Measurements from ENCODE around the gene MARCHF2. TPM values are rescaled to one million over a fixed set of nuclear protein-coding genes. Genes with fewer than 3 reads are reported as not detected.
A peak's percentile ranks its signal among the peaks of the same experiment; 100 is the strongest.

Gene MARCHF2
- total RNA-seq, 2 experiments from 2014 or later = 9.1 to 10.1 TPM

DNA sequence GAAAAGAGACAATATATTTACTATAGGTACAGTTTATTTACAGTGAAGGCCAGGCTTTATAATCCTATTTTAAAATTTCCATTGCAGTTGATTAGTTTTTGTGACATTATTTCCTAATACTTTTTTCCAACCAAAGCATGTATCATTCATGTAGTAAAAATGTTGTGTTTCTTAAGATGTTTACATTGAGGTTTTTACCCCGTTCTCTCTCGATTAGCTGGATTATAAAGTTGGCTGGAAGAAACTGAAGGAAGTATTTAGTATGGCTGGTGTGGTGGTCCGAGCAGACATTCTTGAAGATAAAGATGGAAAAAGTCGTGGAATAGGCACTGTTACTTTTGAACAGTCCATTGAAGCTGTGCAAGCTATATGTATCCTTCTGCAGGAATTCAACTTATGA lies 52.9 kb downstream of the MARCHF2 start:
- ATAC-seq = no peak
- intact Hi-C loops (cut with DNase I, micrococcal nuclease) = no loop called here
- ChIA-PET CTCF (interaction anchor here (1.0 kb wide), 1 partner anchor 16 kb away, joined by 3 read pairs; no protein-coding TSS in a partner anchor), POLR2A (no interaction called here)
- Mint-ChIP-seq H3K4me1 (peaks cover 25% of the 10 kb centered on the region), H3K27me3 (no peaks in the 10 kb centered on the region), H3K27ac (peak overlapping the region; percentile 20), H3K4me3 (no peak overlapping the region), H3K36me3 (ENCODE audit: low read depth) (peaks cover 78% of the 10 kb centered on the region), H3K9me3 (ENCODE audit: low read depth) (no peaks in the 10 kb centered on the region)
- DNase-seq = no peak

DNA sequence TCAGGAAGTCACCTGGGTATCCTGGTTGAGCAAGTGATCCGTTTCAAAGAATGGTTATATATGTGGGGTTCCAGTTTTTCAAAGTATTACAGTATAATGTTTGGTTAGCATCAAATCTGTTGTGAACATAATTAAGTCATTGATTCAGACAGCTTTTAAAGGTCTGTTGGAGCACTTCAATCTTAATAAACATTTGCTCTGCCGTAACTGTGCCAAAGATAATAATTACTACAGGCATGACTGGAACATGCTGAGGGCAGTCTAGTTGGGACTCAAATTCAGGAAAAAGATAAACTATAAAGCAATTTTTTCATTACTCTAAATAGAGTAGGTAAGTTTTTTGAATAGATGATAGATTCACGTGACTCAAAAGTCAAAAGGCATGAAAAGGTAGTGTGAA lies 55.0 kb downstream of the MARCHF2 start:
- Mint-ChIP-seq H3K27ac (peak overlapping the region; percentile 11), H3K9me3 (ENCODE audit: low read depth) (no peaks in the 10 kb centered on the region), H3K27me3 (no peaks in the 10 kb centered on the region), H3K36me3 (ENCODE audit: low read depth) (peaks cover 82% of the 10 kb centered on the region), H3K4me1 (peaks cover 22% of the 10 kb centered on the region), H3K4me3 (no peak overlapping the region)
- DNase-seq (no peak), ATAC-seq (no peak)
- POLR2A ChIA-PET = no interaction called here
- intact Hi-C loops (cut with DNase I, micrococcal nuclease) = no loop called here
- CTCF ChIA-PET = interaction anchor here (1.5 kb wide), 1 partner anchor 11 kb away, joined by 5 read pairs; no protein-coding TSS in a partner anchor

DNA sequence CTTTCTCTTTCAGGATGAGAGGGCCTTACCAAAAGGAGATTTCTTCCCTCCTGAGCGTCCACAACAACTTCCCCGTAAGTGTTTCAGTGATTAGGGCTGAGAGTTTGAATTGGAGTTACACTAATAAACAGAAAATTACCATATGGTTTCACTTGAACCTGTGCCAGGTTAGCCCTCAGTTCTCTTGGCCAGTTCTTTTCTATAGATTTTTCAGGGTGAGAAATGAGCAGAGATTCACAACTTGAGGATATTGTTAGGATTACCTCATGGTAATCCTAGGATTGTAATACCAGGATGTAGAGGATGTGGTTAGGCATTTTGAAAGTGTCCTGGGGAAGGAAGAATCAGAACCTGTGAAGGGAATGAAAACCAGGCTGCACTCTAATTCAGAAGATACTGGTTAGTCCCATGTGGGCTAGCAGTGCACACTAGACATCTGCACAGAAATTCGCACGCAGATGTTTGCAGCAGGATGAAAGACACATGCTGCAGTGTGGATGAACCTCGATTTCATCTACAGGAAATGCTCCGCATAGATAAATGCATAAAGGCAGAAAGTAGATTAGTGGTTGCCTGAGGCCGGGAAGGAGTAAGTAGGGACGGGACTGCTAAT lies 55.8 kb downstream of the MARCHF2 start:
- Mint-ChIP-seq H3K27ac (peak overlapping the region; percentile 53), H3K4me3 (no peak overlapping the region), H3K36me3 (ENCODE audit: low read depth) (peaks cover 81% of the 10 kb centered on the region), H3K9me3 (ENCODE audit: low read depth) (no peaks in the 10 kb centered on the region), H3K27me3 (no peaks in the 10 kb centered on the region), H3K4me1 (peaks cover 24% of the 10 kb centered on the region)
- CTCF ChIA-PET = interaction anchor here (0.7 to 1.0 kb wide), 2 partner anchors 18 to 127 kb away, joined by 3 to 4 read pairs; no protein-coding TSS in a partner anchor
- intact Hi-C loops (cut with DNase I, micrococcal nuclease) = no loop called here
- POLR2A ChIA-PET = interaction anchor here (0.8 kb wide), 1 partner anchor 20 kb away, joined by 3 read pairs; no protein-coding TSS in a partner anchor
- no peak for DNase-seq
- no peak for ATAC-seq

- DNase-seq (no peak), ATAC-seq (no peak)
- intact Hi-C loops (cut with DNase I, micrococcal nuclease) = no loop called here
- Mint-ChIP-seq H3K36me3 (ENCODE audit: low read depth) (peaks cover 84% of the 10 kb centered on the region), H3K4me3 (no peak overlapping the region), H3K27me3 (no peaks in the 10 kb centered on the region), H3K4me1 (peaks cover 30% of the 10 kb centered on the region), H3K27ac (no peak overlapping the region), H3K9me3 (ENCODE audit: low read depth) (no peaks in the 10 kb centered on the region)
- ChIA-PET POLR2A (interaction anchor here (0.8 kb wide), 1 partner anchor 21 kb away, joined by 3 read pairs; no protein-coding TSS in a partner anchor), CTCF (interaction anchor here (0.7 to 1.0 kb wide), 2 partner anchors 17 to 128 kb away, joined by 3 to 4 read pairs; no protein-coding TSS in a partner anchor)
Observed at GRCh38 chr19:8469613-8470368, 56.7 kb downstream of the MARCHF2 start.

DNA sequence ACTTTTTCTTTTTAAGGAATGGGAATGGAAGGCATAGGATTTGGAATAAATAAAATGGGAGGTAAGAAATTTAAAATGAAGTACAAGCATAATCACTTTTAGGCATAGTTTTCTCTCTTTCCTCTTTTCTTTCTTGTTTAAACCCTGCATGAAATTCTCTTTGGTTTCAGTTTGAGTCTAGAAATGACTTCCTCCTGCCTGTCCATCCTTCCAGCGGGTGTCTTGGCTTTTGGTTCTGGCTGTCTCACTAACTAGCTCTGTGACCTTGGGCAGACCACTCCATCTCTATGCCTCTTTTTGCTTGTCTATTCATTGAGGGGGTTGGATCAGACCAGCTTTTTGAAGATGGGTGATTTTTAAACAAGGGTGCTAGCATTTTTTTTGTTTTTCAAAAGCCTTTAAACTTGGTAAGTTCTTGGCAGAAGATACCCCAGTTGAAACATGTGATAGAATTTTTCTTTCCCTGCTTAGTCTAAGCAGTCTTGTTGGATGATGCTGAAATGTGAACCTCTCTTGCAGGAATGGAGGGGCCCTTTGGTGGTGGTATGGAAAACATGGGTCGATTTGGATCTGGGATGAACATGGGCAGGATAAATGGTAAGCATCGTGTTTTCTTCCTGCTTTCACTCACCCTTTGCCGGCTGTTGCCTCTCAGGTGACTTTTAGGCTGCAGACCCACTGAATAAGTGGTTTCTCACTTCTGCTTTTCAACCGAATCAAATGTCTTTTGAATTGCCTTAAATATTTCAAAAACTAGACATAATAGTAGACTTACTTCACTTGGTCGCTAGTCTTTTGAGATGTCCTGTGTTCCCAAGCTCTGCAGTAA lies 60.8 kb downstream of the MARCHF2 start:
- intact Hi-C loops (cut with DNase I, micrococcal nuclease) = no loop called here
- H3K36me3 Mint-ChIP-seq (ENCODE audit: low read depth) = peaks cover 79% of the 10 kb centered on the region
- H3K9me3 Mint-ChIP-seq (ENCODE audit: low read depth) = no peaks in the 10 kb centered on the region
- POLR2A ChIA-PET = no interaction called here
- ATAC-seq (no peak), DNase-seq (no peak)
- peaks cover 59% of the 10 kb centered on the region for H3K4me1 Mint-ChIP-seq
- no peaks in the 10 kb centered on the region for H3K27me3 Mint-ChIP-seq
- H3K27ac Mint-ChIP-seq = peak overlapping the region; percentile 63
- H3K4me3 Mint-ChIP-seq = no peak overlapping the region
- CTCF ChIA-PET = interaction anchor here (0.6 to 1.8 kb wide), 3 partner anchors 10 to 33 kb away, joined by 3 to 5 read pairs (median 3); no protein-coding TSS in a partner anchor

DNA sequence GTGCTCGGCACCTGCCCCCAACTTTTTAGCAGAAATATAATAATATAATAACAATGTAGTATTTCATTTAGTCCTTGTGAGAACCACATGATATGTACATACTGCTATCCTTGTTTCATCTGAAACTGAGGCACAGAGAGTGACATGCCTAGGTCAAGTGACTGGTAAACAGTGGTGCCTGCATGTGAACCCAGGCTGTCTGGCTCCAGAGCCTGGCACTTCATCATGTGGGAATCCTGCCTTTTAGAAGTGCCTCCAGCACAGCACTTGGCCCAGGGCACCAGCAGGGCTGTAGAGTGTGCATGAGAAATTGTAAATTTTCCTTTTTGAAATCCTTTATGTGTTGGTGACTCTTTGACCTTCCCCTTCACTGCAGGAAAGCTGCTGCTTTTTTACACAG lies 61.9 kb downstream of the MARCHF2 start:
- Mint-ChIP-seq H3K4me1 (peaks cover 62% of the 10 kb centered on the region), H3K36me3 (ENCODE audit: low read depth) (peaks cover 76% of the 10 kb centered on the region), H3K27me3 (no peaks in the 10 kb centered on the region), H3K9me3 (ENCODE audit: low read depth) (no peaks in the 10 kb centered on the region), H3K27ac (peak overlapping the region; percentile 60), H3K4me3 (no peak overlapping the region)
- ChIA-PET POLR2A (no interaction called here), CTCF (no interaction called here)
- DNase-seq (no peak), ATAC-seq (no peak)
- intact Hi-C loops (cut with DNase I, micrococcal nuclease) = no loop called here

GRCh38 chr19:8476524-8476923 lies 63.4 kb downstream of the MARCHF2 start:
- ChIA-PET CTCF (no interaction called here), POLR2A (no interaction called here)
- DNase-seq (no peak), ATAC-seq (no peak)
- H3K4me1 Mint-ChIP-seq = peaks cover 75% of the 10 kb centered on the region
- H3K36me3 Mint-ChIP-seq (ENCODE audit: low read depth) = peaks cover 74% of the 10 kb centered on the region
- no peaks in the 10 kb centered on the region for H3K27me3 Mint-ChIP-seq
- peak overlapping the region; percentile 67 for H3K27ac Mint-ChIP-seq
- intact Hi-C loops (cut with DNase I, micrococcal nuclease) = no loop called here
- H3K9me3 Mint-ChIP-seq (ENCODE audit: low read depth) = no peaks in the 10 kb centered on the region
- no peak overlapping the region for H3K4me3 Mint-ChIP-seq

DNA sequence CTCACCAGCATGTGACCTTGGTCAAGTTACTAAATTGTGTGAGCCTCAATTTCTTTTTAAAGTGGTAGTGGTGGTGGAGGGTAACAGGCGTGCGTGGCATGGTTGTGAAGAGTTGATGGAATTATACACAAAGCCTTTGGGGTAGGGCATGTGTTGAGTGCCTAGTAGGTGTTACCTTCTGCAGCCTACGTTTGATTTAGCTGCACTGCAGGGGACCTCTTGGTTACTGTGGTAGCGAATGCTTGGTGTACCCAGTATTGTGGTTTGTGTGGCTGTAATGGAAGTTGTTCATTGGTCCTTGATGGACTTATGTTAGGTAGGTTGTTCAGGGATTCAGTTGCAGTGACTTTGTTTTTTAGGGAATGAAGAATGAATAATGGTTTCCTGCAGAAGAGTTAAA lies 64.8 kb downstream of the MARCHF2 start:
- peak overlapping the region; percentile 88 for H3K27ac Mint-ChIP-seq
- intact Hi-C loops (cut with DNase I, micrococcal nuclease) = no loop called here
- ATAC-seq (no peak), DNase-seq (no peak)
- no peaks in the 10 kb centered on the region for H3K9me3 Mint-ChIP-seq (ENCODE audit: low read depth)
- H3K36me3 Mint-ChIP-seq (ENCODE audit: low read depth) = peaks cover 71% of the 10 kb centered on the region
- H3K27me3 Mint-ChIP-seq = no peaks in the 10 kb centered on the region
- peak overlapping the region; percentile 2 for H3K4me3 Mint-ChIP-seq
- H3K4me1 Mint-ChIP-seq = peaks cover 79% of the 10 kb centered on the region
- POLR2A ChIA-PET = no interaction called here
- CTCF ChIA-PET = interaction anchor here (0.6 to 1.6 kb wide), 4 partner anchors 29 to 164 kb away, joined by 3 read pairs; partner anchors contain the start of gene MARCHF2

DNA sequence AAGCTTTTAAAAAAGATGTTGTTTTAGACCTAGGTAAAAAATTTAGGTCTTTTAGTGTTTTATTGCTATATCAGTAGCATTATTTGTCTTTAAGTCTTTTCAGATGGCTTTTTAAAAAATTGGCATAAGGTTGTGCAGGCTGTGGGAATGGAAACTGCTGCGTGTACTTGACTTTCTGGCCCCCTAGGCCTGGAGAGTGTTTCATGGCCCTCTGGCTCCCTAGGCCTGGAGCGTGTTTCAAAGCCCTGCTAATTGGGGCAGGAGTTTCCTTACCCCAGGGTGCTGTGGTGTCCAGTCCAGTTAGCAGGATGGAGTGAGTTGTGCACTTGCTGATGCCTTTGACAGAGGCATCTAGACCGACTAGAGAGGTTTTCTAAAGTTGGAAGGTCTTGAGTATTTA lies 65.5 kb downstream of the MARCHF2 start:
- H3K36me3 Mint-ChIP-seq (ENCODE audit: low read depth) = peaks cover 71% of the 10 kb centered on the region
- H3K4me3 Mint-ChIP-seq = no peak overlapping the region
- ATAC-seq = no peak
- intact Hi-C loops (cut with DNase I, micrococcal nuclease) = no loop called here
- CTCF ChIA-PET = interaction anchor here (0.8 to 1.6 kb wide), 5 partner anchors 11 to 477 kb away, joined by 3 to 5 read pairs (median 3); partner anchors contain the start of gene MARCHF2
- H3K4me1 Mint-ChIP-seq = peaks cover 77% of the 10 kb centered on the region
- H3K27ac Mint-ChIP-seq = peak overlapping the region; percentile 88
- no peaks in the 10 kb centered on the region for H3K27me3 Mint-ChIP-seq
- no peak for DNase-seq
- POLR2A ChIA-PET = no interaction called here
- H3K9me3 Mint-ChIP-seq (ENCODE audit: low read depth) = no peaks in the 10 kb centered on the region

GRCh38 chr19:8481201-8481600 lies 68.1 kb downstream of the MARCHF2 start:
- Mint-ChIP-seq H3K4me1 (peaks cover 67% of the 10 kb centered on the region), H3K27me3 (no peaks in the 10 kb centered on the region), H3K27ac (peak overlapping the region; percentile 89), H3K9me3 (ENCODE audit: low read depth) (no peaks in the 10 kb centered on the region), H3K36me3 (ENCODE audit: low read depth) (peaks cover 69% of the 10 kb centered on the region), H3K4me3 (no peak overlapping the region)
- ChIA-PET POLR2A (interaction anchor here (0.6 kb wide), 1 partner anchor 100 kb away, joined by 6 read pairs; no protein-coding TSS in a partner anchor), CTCF (interaction anchor here (0.7 to 1.5 kb wide), 5 partner anchors 15 to 95 kb away, joined by 3 to 7 read pairs (median 3); no protein-coding TSS in a partner anchor)
- DNase-seq (peak; percentile 34), ATAC-seq (no peak)
- intact Hi-C loops (cut with DNase I, micrococcal nuclease) = loop anchor here in 1 of 2 experiments (5.0 kb wide), 1 partner anchor 34 kb away; no protein-coding TSS in a partner anchor

GRCh38 chr19:8481616-8482015 lies 68.5 kb downstream of the MARCHF2 start:
- POLR2A ChIA-PET = interaction anchor here (0.6 kb wide), 1 partner anchor 100 kb away, joined by 6 read pairs; no protein-coding TSS in a partner anchor
- intact Hi-C loops (cut with DNase I, micrococcal nuclease) = loop anchor here in 1 of 2 experiments (5.0 kb wide), 1 partner anchor 34 kb away; no protein-coding TSS in a partner anchor
- ATAC-seq = no peak
- no peaks in the 10 kb centered on the region for H3K9me3 Mint-ChIP-seq (ENCODE audit: low read depth)
- no peak for DNase-seq
- H3K4me3 Mint-ChIP-seq = no peak overlapping the region
- CTCF ChIA-PET = interaction anchor here (0.7 to 1.5 kb wide), 6 partner anchors 16 to 97 kb away, joined by 3 to 7 read pairs (median 3); no protein-coding TSS in a partner anchor
- H3K27me3 Mint-ChIP-seq = no peaks in the 10 kb centered on the region
- peaks cover 71% of the 10 kb centered on the region for H3K36me3 Mint-ChIP-seq (ENCODE audit: low read depth)
- H3K27ac Mint-ChIP-seq = peak overlapping the region; percentile 89
- peaks cover 68% of the 10 kb centered on the region for H3K4me1 Mint-ChIP-seq

Measured in activated CD4-positive, alpha-beta T cell treated with anti-CD3 and anti-CD28 coated beads for 36 hours (primary cell).